NT2/D1 (cell line): Measurements from ENCODE around the gene WFIKKN1.

Source experiments
- DNase-seq: peaks from one replicate; pipeline ENCODE4 v3.0.0-alpha.2; 2011; ENCODE audit warnings: low read depth, low spot score
- H3K27me3 ChIP-seq: 2 replicates; pipeline ENCODE4 v1.6.0; 2011; ENCODE audit warnings: mild to moderate bottlenecking; ENCODE audit not compliant: insufficient read length, insufficient read depth
- H3K36me3 ChIP-seq: 2 replicates; pipeline ENCODE4 v1.6.1; 2011; ENCODE audit warnings: mild to moderate bottlenecking, low read length, mixed read lengths; ENCODE audit not compliant: insufficient read depth, insufficient read length
- H3K4me1 ChIP-seq: 2 replicates; pipeline ENCODE4 v1.5.1; 2011; ENCODE audit not compliant: insufficient read depth, insufficient read length
- H3K4me3 ChIP-seq: 2 replicates; pipeline ENCODE4 v1.5.1; 2011; ENCODE audit warnings: low read depth; ENCODE audit not compliant: insufficient read length
- H3K9ac ChIP-seq: 2 replicates; pipeline ENCODE4 v1.6.0; 2011; ENCODE audit warnings: low read depth; ENCODE audit not compliant: insufficient read length
- H3K9me3 ChIP-seq: 2 replicates; pipeline ENCODE4 v1.5.1; 2011; ENCODE audit warnings: mild to moderate bottlenecking, low read length; ENCODE audit not compliant: insufficient read depth
- SUZ12 ChIP-seq: IDR thresholded peaks from 2 replicates; pipeline ENCODE4 v1.6.1; 2011; ENCODE audit not compliant: insufficient read length, insufficient read depth; ENCODE audit errors: extremely low read depth
- YY1 ChIP-seq: IDR thresholded peaks from 2 replicates; pipeline ENCODE4 v1.6.1; 2011; ENCODE audit not compliant: insufficient read length, insufficient read depth
- ZNF274 ChIP-seq: IDR thresholded peaks from 2 replicates; pipeline ENCODE4 v1.6.1; 2011; ENCODE audit warnings: mild to moderate bottlenecking, low read depth, low read length

The WFIKKN1 gene

DNA sequence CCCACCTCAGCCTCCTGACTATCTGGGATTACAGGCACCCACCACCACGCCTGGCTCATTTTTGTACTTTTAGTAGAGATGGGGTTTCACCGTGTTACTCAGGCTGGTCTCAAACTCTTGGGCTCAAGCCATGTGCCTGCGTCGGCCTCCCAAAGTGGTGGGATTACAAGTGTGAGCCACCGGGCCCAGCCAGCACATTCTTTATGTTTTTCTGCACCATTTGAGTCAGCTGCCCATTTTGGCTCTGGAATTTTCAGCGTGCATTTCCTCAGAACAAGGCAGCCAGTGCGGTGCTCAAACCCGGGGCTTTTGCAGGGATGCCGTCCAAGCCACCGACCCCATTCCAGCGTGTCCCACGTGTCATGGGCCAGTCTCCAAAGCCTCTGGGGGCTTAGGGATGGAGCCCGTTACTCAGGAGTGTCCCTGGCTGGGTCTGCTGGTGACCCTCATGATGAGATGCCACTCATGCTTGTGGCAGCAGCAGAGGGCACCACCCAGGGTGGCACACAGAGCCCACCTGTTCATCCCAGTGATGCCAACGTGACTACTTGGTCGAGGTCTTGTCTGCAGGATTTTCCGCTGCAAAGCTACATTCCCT, 44.6 kb upstream of the WFIKKN1 start:
- Histone ChIP-seq H3K36me3 (peaks cover 14% of the 10 kb centered on the region), H3K9ac (no peak overlapping the region), H3K4me3 (no peak overlapping the region), H3K9me3 (no peaks in the 10 kb centered on the region), H3K27me3 (peaks cover 30% of the 10 kb centered on the region), H3K4me1 (peaks cover 20% of the 10 kb centered on the region)
- no peak for DNase-seq
- no peak for TF ChIP-seq YY1
- TF ChIP-seq SUZ12, result no peak
- TF ChIP-seq ZNF274, result no peak

DNA sequence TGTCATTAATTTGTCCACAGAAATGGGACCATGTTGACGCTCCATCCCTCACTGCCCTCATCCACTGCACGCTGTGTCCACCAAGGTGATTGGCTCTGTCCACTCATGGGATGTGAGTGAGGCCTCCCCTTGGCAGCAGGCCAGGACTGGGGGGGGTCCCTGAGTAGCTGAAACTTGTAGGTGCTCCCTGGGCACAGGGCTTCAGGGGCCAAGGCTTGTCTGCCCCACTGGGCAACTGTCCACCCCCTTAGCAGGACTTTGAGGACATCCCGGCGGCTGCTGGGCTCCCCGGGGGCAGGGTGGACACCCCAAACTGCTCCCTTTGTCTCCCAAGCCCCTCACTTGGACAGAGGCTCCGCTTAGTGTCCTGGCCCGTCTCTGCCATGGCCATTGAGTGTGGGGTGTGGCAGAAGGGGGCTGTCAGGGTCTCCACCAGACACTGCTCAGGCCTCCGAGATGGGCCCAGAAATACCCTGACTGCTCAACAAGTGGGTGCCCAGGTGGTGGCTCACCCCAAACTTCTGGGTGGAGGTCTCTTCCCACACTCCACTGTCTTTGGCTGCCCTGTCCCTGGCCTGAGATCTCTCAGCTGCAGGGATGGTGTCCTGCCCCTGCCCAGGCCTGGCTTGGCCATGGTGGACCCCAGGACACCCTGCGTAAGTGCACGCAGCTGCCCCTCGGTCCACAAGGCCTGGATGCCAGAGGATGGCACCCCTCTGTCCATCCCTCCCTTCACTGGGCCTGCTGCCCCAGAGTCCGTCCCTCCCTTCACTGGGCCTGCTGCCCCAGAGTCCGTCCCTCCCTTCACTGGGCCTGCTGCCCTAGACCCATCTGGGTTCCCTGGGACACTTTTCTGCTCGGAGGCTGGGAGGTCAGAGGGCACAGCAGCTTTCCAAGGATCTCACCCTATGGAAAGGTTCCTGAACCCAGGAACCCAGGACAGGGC, 43.9 kb upstream of the WFIKKN1 start:
- no peak for DNase-seq

DNA sequence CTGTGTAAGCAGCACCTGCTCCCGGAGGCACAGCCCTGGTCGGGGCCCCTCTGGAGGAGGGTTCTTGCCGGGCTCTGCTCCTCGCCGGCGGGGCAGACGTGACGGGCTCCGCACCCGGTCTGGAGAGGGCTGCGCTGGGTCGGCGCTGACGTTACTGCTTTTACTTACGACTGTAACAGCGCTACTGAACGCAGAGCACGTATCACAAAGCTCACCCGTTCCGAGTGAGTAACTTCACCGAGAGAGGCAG, 42.2 kb upstream of the WFIKKN1 start:
- H3K4me1 ChIP-seq, result peaks cover 22% of the 10 kb centered on the region
- no peak for DNase-seq
- H3K9ac ChIP-seq, result peak overlapping the region; percentile 96
- peak overlapping the region; percentile 97 for H3K4me3 ChIP-seq
- H3K27me3 ChIP-seq, result peaks cover 55% of the 10 kb centered on the region
- peaks cover 22% of the 10 kb centered on the region for H3K36me3 ChIP-seq
- no peaks in the 10 kb centered on the region for H3K9me3 ChIP-seq
- TF ChIP-seq SUZ12 (no peak), ZNF274 (no peak), YY1 (no peak)

More for the DNA sequence above, 43.9 kb upstream of the WFIKKN1 start:
- Histone ChIP-seq H3K9ac (peak overlapping the region; percentile 56), H3K4me1 (peaks cover 21% of the 10 kb centered on the region), H3K9me3 (no peaks in the 10 kb centered on the region), H3K36me3 (peaks cover 14% of the 10 kb centered on the region), H3K27me3 (peaks cover 38% of the 10 kb centered on the region), H3K4me3 (no peak overlapping the region)
- TF ChIP-seq ZNF274 (no peak), YY1 (no peak), SUZ12 (no peak)

DNA sequence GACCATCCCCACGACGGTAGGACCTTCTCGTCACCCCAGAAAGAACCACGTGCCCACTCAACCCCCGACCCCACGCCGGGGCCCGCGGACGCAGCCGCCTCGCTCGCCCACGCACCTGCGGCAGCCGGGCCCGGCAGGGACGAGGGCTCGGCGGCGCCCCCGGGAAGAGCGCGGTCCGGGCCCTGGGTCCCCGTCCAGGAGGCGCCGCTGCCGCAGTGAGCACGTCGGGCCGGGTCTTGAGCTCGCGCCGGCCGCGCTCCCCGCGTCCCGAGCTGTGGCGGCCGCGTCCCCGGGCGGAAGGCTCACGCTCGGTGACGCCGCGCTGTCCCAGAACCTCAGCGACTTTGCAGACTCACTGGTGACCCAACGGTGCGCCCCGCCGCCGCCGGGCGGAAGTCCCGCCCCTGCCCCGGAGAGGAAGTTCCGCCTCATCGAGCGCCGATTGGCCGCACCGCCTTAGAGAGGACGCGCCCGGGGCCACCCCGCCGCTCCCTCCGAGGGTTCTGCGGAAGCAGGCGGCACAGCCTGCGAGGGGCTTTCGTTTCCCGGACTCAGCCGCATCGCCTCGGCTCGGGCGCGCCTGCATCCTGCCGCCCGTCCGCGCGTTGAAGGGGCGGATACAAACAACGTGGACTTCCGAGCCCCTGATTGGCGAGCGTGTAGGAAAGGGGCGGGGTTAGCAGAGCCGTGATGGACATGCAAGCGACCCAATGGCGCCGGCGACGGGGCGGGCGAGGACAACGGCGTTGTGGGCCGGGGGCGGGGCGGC, 41.7 kb upstream of the WFIKKN1 start:
- H3K4me1 ChIP-seq, result peaks cover 22% of the 10 kb centered on the region
- no peaks in the 10 kb centered on the region for H3K9me3 ChIP-seq
- H3K27me3 ChIP-seq, result peaks cover 60% of the 10 kb centered on the region
- TF ChIP-seq YY1 (no peak), ZNF274 (no peak), SUZ12 (no peak)
- H3K9ac ChIP-seq, result peak overlapping the region; percentile 96
- H3K36me3 ChIP-seq, result peaks cover 23% of the 10 kb centered on the region
- peak; percentile 93 for DNase-seq
- peak overlapping the region; percentile 97 for H3K4me3 ChIP-seq

DNA sequence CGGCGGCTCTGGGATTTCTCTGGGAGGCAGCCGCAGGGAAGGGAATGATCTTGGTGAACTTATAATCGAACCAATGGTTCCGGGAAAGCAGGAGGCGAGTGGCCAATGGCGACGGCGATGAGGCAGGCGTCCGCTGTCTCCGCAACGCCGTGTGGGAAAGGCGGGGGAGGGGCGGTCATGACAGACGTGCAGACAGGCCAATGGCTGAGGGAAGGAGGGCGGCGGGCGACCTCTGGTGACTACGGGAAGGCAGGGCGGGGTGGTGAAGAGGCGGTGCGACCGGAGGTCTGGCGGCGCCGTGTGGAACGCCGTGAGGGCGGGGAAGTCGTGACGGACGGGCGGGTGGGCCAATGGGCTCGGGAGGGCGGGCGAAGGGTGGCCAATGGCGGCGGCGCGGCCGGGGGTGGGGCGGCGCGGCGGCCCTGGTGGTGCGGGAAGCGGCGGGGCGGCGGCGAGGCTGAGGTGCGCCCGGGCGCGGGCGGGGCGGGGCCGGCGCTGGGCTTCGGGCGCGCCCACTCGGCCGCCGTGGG, 41.1 kb upstream of the WFIKKN1 start, which contains the start of gene RAB40C:
TSS of gene RAB40C (plus strand) at position 409 of the 530 bp plus-strand sequence. CDS start 226 bp downstream, outside the sequence.
- peaks cover 23% of the 10 kb centered on the region for H3K36me3 ChIP-seq
- peak within 1 kb of the TSS; percentile 97 for H3K4me3 ChIP-seq
- TF ChIP-seq ZNF274 (no peak), SUZ12 (no peak), YY1 (no peak)
- H3K9ac ChIP-seq, result peak within 1 kb of the TSS; percentile 99
- peaks cover 66% of the 10 kb centered on the region for H3K27me3 ChIP-seq
- peaks cover 22% of the 10 kb centered on the region for H3K4me1 ChIP-seq
- H3K9me3 ChIP-seq, result no peaks in the 10 kb centered on the region
- peak; percentile 97 for DNase-seq

DNA sequence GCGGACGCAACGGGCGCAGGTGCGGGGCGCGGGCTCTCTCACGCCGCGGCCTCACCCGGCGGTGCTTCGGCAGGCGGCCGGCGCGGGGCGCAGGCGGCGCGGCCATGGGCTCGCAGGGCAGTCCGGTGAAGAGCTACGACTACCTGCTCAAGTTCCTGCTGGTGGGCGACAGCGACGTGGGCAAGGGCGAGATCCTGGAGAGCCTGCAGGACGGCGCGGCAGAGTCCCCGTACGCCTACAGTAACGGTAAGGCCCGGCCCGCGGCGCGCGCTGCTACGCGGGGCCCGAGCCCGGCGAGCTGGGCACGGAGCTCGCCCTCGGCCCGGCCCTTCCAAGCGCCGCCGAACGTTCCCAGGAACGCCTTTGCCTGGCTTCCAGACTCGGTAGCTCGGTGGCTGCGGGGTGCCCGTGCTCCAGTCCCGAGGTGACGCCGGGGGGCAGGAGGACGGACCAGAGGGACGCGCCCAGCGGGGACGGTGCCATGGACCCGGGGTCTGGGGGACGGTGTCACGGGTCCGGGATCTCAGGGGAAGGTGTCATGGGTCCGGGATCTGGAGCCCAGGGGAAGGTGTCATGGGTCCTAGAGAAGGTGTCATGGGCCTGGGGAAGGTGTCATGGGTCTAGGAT, 40.5 kb upstream of the WFIKKN1 start:
- DNase-seq, result no peak
- peak overlapping the region; percentile 94 for H3K4me3 ChIP-seq
- peaks cover 23% of the 10 kb centered on the region for H3K36me3 ChIP-seq
- H3K4me1 ChIP-seq, result peaks cover 20% of the 10 kb centered on the region
- H3K9me3 ChIP-seq, result no peaks in the 10 kb centered on the region
- TF ChIP-seq YY1 (no peak), ZNF274 (no peak), SUZ12 (no peak)
- peaks cover 70% of the 10 kb centered on the region for H3K27me3 ChIP-seq
- peak overlapping the region; percentile 99 for H3K9ac ChIP-seq
